IMR-90 (cell line): ENCODE results near the gene PALS2. TPM values are rescaled to one million over a fixed set of nuclear protein-coding genes. Genes with fewer than 3 reads are reported as not detected.
A peak's percentile ranks its signal among the peaks of the same experiment; 100 is the strongest.

Experiments
- ATAC-seq: fragments of 200-7000 bp; cut with Tn5 transposase; 2 replicates; pipeline ENCODE4 v1.9.1; 2020; ENCODE audit warnings: low read depth, mild to moderate bottlenecking, moderate library complexity
- BruUV-seq: library from RNA; stranded (reverse); fragments of 400-500 nt; replicated peaks from 2 replicates; lab custom pipeline; 2021; lab: Mats Ljungman, UMichigan
- CTCF ChIA-PET: fragments of 300-600 bp; formaldehyde crosslinking; extraction: SDS; loops from one replicate; lab custom pipeline; 2021; ENCODE audit warnings: antibody characterized with exemption; lab: Yijun Ruan, JAX
- POLR2A ChIA-PET: fragments of 300-600 bp; sonication (Branson Sonifier 250); formaldehyde crosslinking; loops from one replicate; lab custom pipeline; 2022; ENCODE audit warnings: antibody characterized with exemption; ENCODE audit not compliant: unreplicated experiment; lab: Charles Lee
- DNase-seq: peaks from one replicate; pipeline ENCODE4 v3.0.0; 2013
- H2AFZ ChIP-seq: replicated peaks from 2 replicates; pipeline ENCODE3; 2013; ENCODE audit warnings: low read length, mild to moderate bottlenecking; ENCODE audit not compliant: poor library complexity
- H2AK5ac ChIP-seq: 2 replicates; pipeline ENCODE4 v1.6.1; 2013; ENCODE audit warnings: low read depth, low read length, inconsistent platforms
- H2AK9ac ChIP-seq: replicated peaks from 2 replicates; pipeline ENCODE3; 2013; ENCODE audit warnings: mild to moderate bottlenecking, low read depth, low read length, moderate library complexity; ENCODE audit not compliant: poor library complexity
- H2BK120ac ChIP-seq: 2 replicates; pipeline ENCODE4 v1.6.1; 2013; ENCODE audit warnings: low read depth, low read length, inconsistent platforms
- H2BK15ac ChIP-seq: 3 replicates; pipeline ENCODE4 v1.6.1; 2013; ENCODE audit warnings: low read depth, low read length, inconsistent platforms
- H2BK20ac ChIP-seq: 2 replicates; pipeline ENCODE4 v1.6.1; 2013; ENCODE audit warnings: low read depth, mild to moderate bottlenecking, inconsistent platforms, low read length, moderate library complexity
- H2BK5ac ChIP-seq: 2 replicates; pipeline ENCODE4 v1.6.1; 2013; ENCODE audit warnings: mild to moderate bottlenecking, low read depth, low read length, inconsistent platforms; ENCODE audit not compliant: poor library complexity, severe bottlenecking
- H3K14ac ChIP-seq: replicated peaks from 2 replicates; pipeline ENCODE4 v1.6.1; 2013; ENCODE audit warnings: low read depth, low read length, inconsistent platforms
- H3K18ac ChIP-seq: 2 replicates; pipeline ENCODE4 v1.6.1; 2013; ENCODE audit warnings: low read depth, low read length, control low read depth
- H3K23ac ChIP-seq: 2 replicates; pipeline ENCODE4 v1.6.1; 2013; ENCODE audit warnings: low read depth, low read length, inconsistent platforms
- H3K27ac ChIP-seq: 2 replicates; pipeline ENCODE4 v1.5.1; 2013; ENCODE audit warnings: mild to moderate bottlenecking, control low read depth, low read length; ENCODE audit not compliant: insufficient read depth
- H3K27me3 ChIP-seq: 2 replicates; pipeline ENCODE4 v1.6.1; 2013; ENCODE audit warnings: low read length; ENCODE audit not compliant: control insufficient read depth, insufficient read depth
- H3K36me3 ChIP-seq: 2 replicates; pipeline ENCODE4 v1.6.1; 2013; ENCODE audit warnings: low read length, mixed read lengths; ENCODE audit not compliant: control insufficient read depth, insufficient read depth
- H3K4ac ChIP-seq: 2 replicates; pipeline ENCODE4 v1.6.1; 2013; ENCODE audit warnings: low read depth, low read length, inconsistent platforms
- H3K4me1 ChIP-seq: 2 replicates; pipeline ENCODE4 v1.6.1; 2013; ENCODE audit warnings: low read length, mixed read lengths; ENCODE audit not compliant: control insufficient read depth, insufficient read depth
- H3K4me2 ChIP-seq: 2 replicates; pipeline ENCODE4 v1.6.1; 2013; ENCODE audit warnings: low read depth, mild to moderate bottlenecking, control low read depth, low read length, moderate library complexity
- H3K4me3 ChIP-seq: 2 replicates; pipeline ENCODE4 v1.5.1; 2013; ENCODE audit warnings: low read depth, mild to moderate bottlenecking, control low read depth, low read length, moderate library complexity; ENCODE audit not compliant: insufficient read depth
- H3K56ac ChIP-seq: 2 replicates; pipeline ENCODE4 v1.6.1; 2013; ENCODE audit warnings: low read length, inconsistent platforms; ENCODE audit not compliant: insufficient read depth; ENCODE audit errors: extremely low read depth
- H3K79me1 ChIP-seq, 2 experiments: 2 replicates each; pipeline ENCODE4 v1.6.1; 2013; ENCODE audit warnings: low read length in 2 of 2, inconsistent platforms in 1 of 2, low read depth in 1 of 2
- H3K9ac ChIP-seq: 2 replicates; pipeline ENCODE4 v1.6.1; 2013; ENCODE audit warnings: low read depth, low read length, control low read depth
- H3K9me1 ChIP-seq: 2 replicates; pipeline ENCODE4 v1.6.1; 2013; ENCODE audit warnings: low read length, inconsistent platforms; ENCODE audit not compliant: insufficient read depth
- H3K9me3 ChIP-seq: 2 replicates; pipeline ENCODE4 v1.6.1; 2013; ENCODE audit warnings: low read length; ENCODE audit not compliant: control insufficient read depth, insufficient read depth
- H4K20me1 ChIP-seq: 2 replicates; pipeline ENCODE4 v1.6.1; 2013; ENCODE audit warnings: low read length, inconsistent platforms; ENCODE audit not compliant: insufficient read depth
- H4K5ac ChIP-seq: 2 replicates; pipeline ENCODE4 v1.6.1; 2013; ENCODE audit warnings: mild to moderate bottlenecking, low read depth, low read length, control low read depth
- H4K8ac ChIP-seq, 2 experiments: 2 replicates each; pipeline ENCODE4 v1.6.1; 2013; ENCODE audit warnings: low read depth in 2 of 2, low read length in 2 of 2, control low read depth in 1 of 2, inconsistent platforms in 1 of 2
- H4K91ac ChIP-seq: 2 replicates; pipeline ENCODE4 v1.6.1; 2013; ENCODE audit warnings: low read depth, low read length, inconsistent platforms; ENCODE audit not compliant: insufficient read depth
- CEBPB ChIP-seq: IDR thresholded peaks from 2 replicates; pipeline ENCODE4 v1.6.1; 2012; ENCODE audit warnings: low read depth, low read length, improper control_type of control experiment
- NFE2L2 ChIP-seq: fragments of 150-350 bp; IDR thresholded peaks from 2 replicates; pipeline ENCODE4 v1.6.1; 2016; ENCODE audit warnings: low read depth, mild to moderate bottlenecking, low read length
- WGBS, 2 experiments: methylation state at CpG; one replicate each; pipeline versions ENCODE4 v1.1.5 to v1.1.7; 2013; ENCODE audit warnings: missing lambda C conversion rate in 2 of 2; ENCODE audit not compliant: insufficient read length in 1 of 2; ENCODE audit errors: extremely low coverage in 2 of 2; 5-methylcytosine and 5-hydroxymethylcytosine counted together
- dilution Hi-C: fragments of 300-500 bp; cut with HindIII; formaldehyde crosslinking; loops from one replicate; pipeline ENCODE4 v1.14.3; 2018; ENCODE audit warnings: low sequenced_read_pairs; ENCODE audit not compliant: unreplicated experiment
- in situ Hi-C: fragments of 300-500 bp; cut with MboI; formaldehyde crosslinking; loops from 3 replicates; pipeline ENCODE4 v1.14.3; 2019; ENCODE audit warnings: low sequenced_read_pairs, inconsistent platforms, mixed read lengths
- intact Hi-C: fragments of 100-400 bp; cut with micrococcal nuclease; formaldehyde crosslinking; loops from 2 replicates; pipeline ENCODE4 v1.10.0; 2022
- polyA plus RNA-seq, 3 experiments: library from polyadenylated mRNA; depleted of rRNA; stranded (reverse); fragments of >200 nt; gene quantifications; 2 replicates each; pipeline ENCODE4 v1.2.3, GENCODE V29; 2012; ENCODE audit warnings: low replicate concordance in 1 of 3
- total RNA-seq: library from RNA; depleted of rRNA; stranded (reverse); fragments of >200 nt; gene quantifications from 2 replicates; pipeline ENCODE4 v1.2.3, GENCODE V29; 2012

Gene PALS2
- total and polyA plus RNA-seq, 2 of the 4 experiments (the other 2 are of a cell fraction), result 8.8 to 15.4 TPM

DNA sequence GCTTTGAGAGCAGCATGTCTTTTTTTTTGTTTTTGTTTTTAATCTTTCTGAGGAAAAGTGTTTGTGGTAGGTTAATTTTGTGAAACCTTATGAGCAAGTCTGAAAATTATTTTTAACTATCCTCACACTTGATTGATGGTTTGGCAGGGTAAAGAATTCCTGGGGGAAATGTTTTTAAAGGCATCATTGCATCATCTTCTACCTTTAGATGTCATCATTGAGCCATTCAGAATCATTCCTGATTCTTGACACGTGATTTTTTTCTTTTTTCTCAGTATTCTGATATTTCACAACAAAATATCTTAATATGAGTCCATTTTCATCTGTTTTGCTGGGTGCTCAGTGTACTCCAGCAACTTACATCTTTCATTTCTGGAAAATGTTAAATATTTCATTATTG, 28.3 kb downstream of the PALS2 start:
- Histone ChIP-seq H4K20me1 (no peaks in the 10 kb centered on the region), H3K9me1 (no peaks in the 10 kb centered on the region), H3K4ac (no peak overlapping the region), H3K18ac (no peak overlapping the region), H2BK120ac (no peak overlapping the region), H2BK15ac (no peak overlapping the region), H3K56ac (no peak overlapping the region), H4K5ac (no peak overlapping the region), H3K23ac (no peak overlapping the region), H3K4me2 (no peak overlapping the region), H2BK5ac (no peak overlapping the region), H4K8ac (no peak overlapping the region), H3K9ac (no peak overlapping the region), H2AK9ac (no peak overlapping the region), H3K4me1 (no peaks in the 10 kb centered on the region), H3K27me3 (no peaks in the 10 kb centered on the region), H3K9me3 (no peaks in the 10 kb centered on the region), H2AFZ (no peak overlapping the region), H3K79me1 (peaks cover 9 to 15% of the 10 kb centered on the region in 2 experiments; a peak in 2 of 4 replicates), H3K36me3 (no peaks in the 10 kb centered on the region), H2BK20ac (no peak overlapping the region), H4K91ac (no peak overlapping the region), H3K27ac (no peak overlapping the region), H2AK5ac (no peak overlapping the region), H3K14ac (no peak overlapping the region), H3K4me3 (no peak overlapping the region)
- WGBS, 2 experiments, result no CpG with 5 or more reads among the region's 1 CpG
- no peak for ATAC-seq
- no TSS peak for BruUV-seq
- dilution Hi-C loops, result no loop called here
- CTCF ChIA-PET, result no interaction called here
- in situ Hi-C loops, result no loop called here
- intact Hi-C loops, result no loop called here
- no peak for TF ChIP-seq NFE2L2
- TF ChIP-seq CEBPB, result peak; percentile 50
- POLR2A ChIA-PET, result no interaction called here
- DNase-seq, result no peak
